ENCODE data around the gene ZNF70.

The ZNF70 gene

DNA sequence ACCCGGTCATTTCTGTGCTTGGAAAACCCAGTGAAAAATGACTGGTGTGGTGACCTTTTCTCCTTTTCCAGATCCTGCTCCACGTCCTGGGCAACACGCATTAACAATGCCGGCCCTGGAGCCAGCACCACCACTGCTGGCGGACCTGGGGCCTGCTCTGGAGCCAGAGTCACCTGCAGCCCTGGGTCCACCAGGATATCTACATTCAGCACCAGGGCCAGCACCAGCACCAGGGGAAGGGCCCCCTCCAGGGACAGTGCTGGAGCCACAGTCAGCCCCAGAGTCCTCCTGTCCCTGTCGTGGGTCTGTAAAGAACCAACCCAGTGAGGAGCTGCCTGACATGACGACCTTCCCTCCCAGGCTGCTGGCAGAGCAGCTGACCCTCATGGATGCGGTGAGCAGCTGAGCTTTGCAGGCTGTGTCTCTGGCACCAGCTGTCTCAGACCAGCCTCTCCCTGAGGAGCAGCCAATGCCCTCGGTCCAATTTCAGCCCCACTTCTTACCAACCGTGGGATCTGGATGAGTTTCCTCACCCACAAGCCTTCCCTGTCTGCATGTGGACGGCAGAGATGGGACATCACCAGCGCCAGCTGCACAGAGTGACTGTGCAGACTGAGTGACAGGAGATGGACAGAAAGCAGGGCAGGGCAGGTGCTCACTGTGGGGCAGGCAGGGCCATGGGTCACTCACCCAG lies 58.2 kb downstream of the ZNF70 start:
- no peaks in the 10 kb centered on the region for H3K4me1 ChIP-seq (ENCODE audit: control insufficient read depth, insufficient read depth, low read length, unreplicated experiment)
- no peak overlapping the region for H3K27ac ChIP-seq (ENCODE audit: low read depth, low read length)

GRCh38 chr22:23691748-23692423 lies 59.0 kb downstream of the ZNF70 start:
- no peaks in the 10 kb centered on the region for H3K79me2 ChIP-seq (ENCODE audit: control insufficient read depth, insufficient read depth, low read length, unreplicated experiment)
- H2AFZ ChIP-seq (ENCODE audit: low read length, unreplicated experiment): no peak overlapping the region
- no peaks in the 10 kb centered on the region for H3K36me3 ChIP-seq (ENCODE audit: insufficient read depth, low read length)
- no peak overlapping the region for H3K27ac ChIP-seq (ENCODE audit: low read depth, low read length)
- no peaks in the 10 kb centered on the region for H3K4me1 ChIP-seq (ENCODE audit: control insufficient read depth, insufficient read depth, low read length, unreplicated experiment)
- no peaks in the 10 kb centered on the region for H3K27me3 ChIP-seq (ENCODE audit: insufficient read depth, low read length)
- no peak overlapping the region for H3K4me3 ChIP-seq (ENCODE audit: low read depth, low read length)

More for the DNA sequence above, 58.2 kb downstream of the ZNF70 start:
- Histone ChIP-seq H3K36me3 (ENCODE audit: insufficient read depth, low read length) (no peaks in the 10 kb centered on the region), H3K27me3 (ENCODE audit: insufficient read depth, low read length) (no peaks in the 10 kb centered on the region), H2AFZ (ENCODE audit: low read length, unreplicated experiment) (no peak overlapping the region), H3K79me2 (ENCODE audit: control insufficient read depth, insufficient read depth, low read length, unreplicated experiment) (no peaks in the 10 kb centered on the region), H3K4me3 (ENCODE audit: low read depth, low read length) (no peak overlapping the region)

DNA sequence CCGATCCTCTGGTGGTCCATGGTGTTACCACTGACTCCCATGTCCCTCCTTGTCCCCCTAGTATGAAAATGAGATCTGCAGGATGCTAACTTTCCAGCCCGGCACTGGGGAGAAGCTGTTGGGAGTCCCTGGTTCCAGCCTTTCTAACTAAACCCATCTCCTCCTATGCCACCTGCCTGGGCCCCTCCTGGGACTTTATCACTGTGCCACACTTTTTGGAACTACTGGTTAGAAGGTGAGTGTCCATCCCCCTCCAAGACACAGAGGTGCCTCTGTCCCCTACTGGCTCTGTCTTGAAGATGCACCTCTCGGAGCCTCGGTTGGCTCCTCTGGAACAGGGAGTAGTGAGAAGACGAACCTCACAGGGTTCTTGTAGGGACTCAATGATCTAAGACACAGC lies 60.2 kb downstream of the ZNF70 start, which contains the start of gene RGL4:
TSS of gene RGL4 (plus strand) at position 301 of the 400 bp plus-strand sequence. CDS start 1,018 bp downstream, outside the sequence.
- no peaks in the 10 kb centered on the region for H3K79me2 ChIP-seq (ENCODE audit: control insufficient read depth, insufficient read depth, low read length, unreplicated experiment)
- no peak within 1 kb of the TSS for H3K4me3 ChIP-seq (ENCODE audit: low read depth, low read length)
- no peak within 1 kb of the TSS for H2AFZ ChIP-seq (ENCODE audit: low read length, unreplicated experiment)
- H3K36me3 ChIP-seq (ENCODE audit: insufficient read depth, low read length): no peaks in the 10 kb centered on the region
- H3K27me3 ChIP-seq (ENCODE audit: insufficient read depth, low read length): no peaks in the 10 kb centered on the region
- no peaks in the 10 kb centered on the region for H3K4me1 ChIP-seq (ENCODE audit: control insufficient read depth, insufficient read depth, low read length, unreplicated experiment)
- no peak within 1 kb of the TSS for H3K27ac ChIP-seq (ENCODE audit: low read depth, low read length)

GRCh38 chr22:23689414-23689813 lies 61.5 kb downstream of the ZNF70 start:
- H3K27ac ChIP-seq (ENCODE audit: low read depth, low read length): no peak overlapping the region
- no peaks in the 10 kb centered on the region for H3K36me3 ChIP-seq (ENCODE audit: insufficient read depth, low read length)
- no peak overlapping the region for H2AFZ ChIP-seq (ENCODE audit: low read length, unreplicated experiment)
- H3K79me2 ChIP-seq (ENCODE audit: control insufficient read depth, insufficient read depth, low read length, unreplicated experiment): no peaks in the 10 kb centered on the region
- H3K4me3 ChIP-seq (ENCODE audit: low read depth, low read length): no peak overlapping the region
- peaks cover 6% of the 10 kb centered on the region for H3K4me1 ChIP-seq (ENCODE audit: control insufficient read depth, insufficient read depth, low read length, unreplicated experiment)
- no peaks in the 10 kb centered on the region for H3K27me3 ChIP-seq (ENCODE audit: insufficient read depth, low read length)
